Natural killer cell (primary cell): ENCODE measurements around the gene GRID1. TPM values are rescaled to one million over a fixed set of nuclear protein-coding genes. Genes with fewer than 3 reads are reported as not detected.

ENCODE experiments used
- ATAC-seq, 3 donors: fragments of 150-1000 bp in 2 of 3; fragments of 200-7000 bp in 1 of 3; cut with Tn5 transposase; 1 replicate in 1 of 3; 2 replicates in 2 of 3; pipeline ENCODE4 v1.10.0; 2021; ENCODE audit warnings: mild to moderate bottlenecking in 2 of 3, moderate library complexity in 2 of 3
- DNase-seq, 2 donors: peaks; one replicate each; pipeline versions ENCODE4 v3.0.0 to v3.0.0-alpha.2; 2013 to 2021; ENCODE audit warnings: mixed read lengths in 1 of 2
- H3K27ac ChIP-seq: one replicate; pipeline ENCODE4 v1.5.1; 2013; ENCODE audit warnings: mild to moderate bottlenecking, low read length
- H3K27me3 ChIP-seq: one replicate; pipeline ENCODE4 v1.6.1; 2013; ENCODE audit warnings: low read length; ENCODE audit not compliant: control insufficient read depth, insufficient read depth
- H3K36me3 ChIP-seq: one replicate; pipeline ENCODE4 v1.6.1; 2013; ENCODE audit warnings: low read length; ENCODE audit not compliant: control insufficient read depth, insufficient read depth
- H3K4me1 ChIP-seq: one replicate; pipeline ENCODE4 v1.6.1; 2013; ENCODE audit warnings: low read length; ENCODE audit not compliant: control insufficient read depth, insufficient read depth
- H3K4me3 ChIP-seq: one replicate; pipeline ENCODE4 v1.5.1; 2013; ENCODE audit warnings: low read length
- H3K9me3 ChIP-seq: one replicate; pipeline ENCODE4 v1.6.1; 2013; ENCODE audit warnings: low read length; ENCODE audit not compliant: control insufficient read depth, insufficient read depth
- H3K27ac Mint-ChIP-seq, 2 donors: one replicate each; pipeline ENCODE4 v1.8.0; 2022; ENCODE audit warnings: mild to moderate bottlenecking in 2 of 2, mixed read lengths in 2 of 2, moderate library complexity in 1 of 2
- H3K27me3 Mint-ChIP-seq, 2 donors: one replicate each; pipeline ENCODE4 v1.8.0; 2022; ENCODE audit warnings: low read depth in 2 of 2, mixed read lengths in 2 of 2
- H3K36me3 Mint-ChIP-seq: one replicate; pipeline ENCODE4 v1.8.0; 2022; ENCODE audit warnings: mixed read lengths
- H3K4me1 Mint-ChIP-seq, 2 donors: one replicate each; pipeline ENCODE4 v1.8.0; 2022; ENCODE audit warnings: mixed read lengths in 2 of 2
- H3K4me3 Mint-ChIP-seq: one replicate; pipeline ENCODE4 v1.8.0; 2022; ENCODE audit warnings: mild to moderate bottlenecking, moderate library complexity, mixed read lengths
- H3K9me3 Mint-ChIP-seq, 2 donors: one replicate each; pipeline ENCODE4 v1.8.0; 2022; ENCODE audit warnings: mixed read lengths in 2 of 2
- CTCF ChIP-seq: fragments of 200-600 bp; IDR thresholded peaks from one replicate; pipeline ENCODE4 v1.8.0; 2022; ENCODE audit warnings: antibody characterized with exemption
- WGBS: methylation state at CpG from one replicate; pipeline ENCODE4 v1.1.7; 2013; ENCODE audit warnings: missing lambda C conversion rate; ENCODE audit not compliant: insufficient coverage; 5-methylcytosine and 5-hydroxymethylcytosine counted together
- intact Hi-C: fragments of 100-400 bp; cut with micrococcal nuclease; formaldehyde crosslinking; loops from one replicate; pipeline ENCODE4 v1.14.2; 2022
- total RNA-seq, 4 donors: library from RNA; stranded (reverse); fragments of 120-200 nt in 1 of 4; gene quantifications; one replicate each; pipeline versions ENCODE4 v1.2.3 to v1.2.4, GENCODE V29; 2013 to 2022

The GRID1 gene
- total RNA-seq, 3 donors from 2014 or later (not counting 1 experiment from before 2014, with no cell fraction given): not detected

GRCh38 chr10:86254526-86255174 lies 111.9 kb downstream of the GRID1 start:
- no peaks in the 10 kb centered on the region for H3K27me3 ChIP-seq
- intact Hi-C loops: no loop called here
- H3K9me3 Mint-ChIP-seq: peaks cover 0 to 3% of the 10 kb centered on the region in 2 donors
- H3K4me3 ChIP-seq: no peak overlapping the region
- TF ChIP-seq CTCF: no peak
- no peak overlapping the region for H3K27ac ChIP-seq
- no peaks in the 10 kb centered on the region for H3K4me1 ChIP-seq
- no peaks in the 10 kb centered on the region for H3K36me3 ChIP-seq
- no peaks in the 10 kb centered on the region for H3K27me3 Mint-ChIP-seq
- H3K36me3 Mint-ChIP-seq: no peaks in the 10 kb centered on the region
- H3K4me1 Mint-ChIP-seq: no peaks in the 10 kb centered on the region
- 64% methylated on average over 6 of the region's 6 CpGs for WGBS
- ATAC-seq (no peak), DNase-seq (no peak)
- H3K9me3 ChIP-seq: no peaks in the 10 kb centered on the region
- no peak overlapping the region for H3K27ac Mint-ChIP-seq
- H3K4me3 Mint-ChIP-seq: no peak overlapping the region

GRCh38 chr10:86254081-86254480 lies 112.5 kb downstream of the GRID1 start:
- TF ChIP-seq CTCF: no peak
- intact Hi-C loops: no loop called here
- no peaks in the 10 kb centered on the region for H3K36me3 Mint-ChIP-seq
- no peaks in the 10 kb centered on the region for H3K4me1 Mint-ChIP-seq
- H3K9me3 Mint-ChIP-seq: peaks cover 0 to 3% of the 10 kb centered on the region in 2 donors
- no peak for DNase-seq
- H3K27me3 ChIP-seq: no peaks in the 10 kb centered on the region
- H3K27ac Mint-ChIP-seq: no peak overlapping the region
- H3K9me3 ChIP-seq: no peaks in the 10 kb centered on the region
- H3K27me3 Mint-ChIP-seq: no peaks in the 10 kb centered on the region
- H3K36me3 ChIP-seq: no peaks in the 10 kb centered on the region
- H3K4me3 Mint-ChIP-seq: no peak overlapping the region
- H3K4me1 ChIP-seq: no peaks in the 10 kb centered on the region
- H3K4me3 ChIP-seq: no peak overlapping the region
- no peak overlapping the region for H3K27ac ChIP-seq
- no peak for ATAC-seq

DNA sequence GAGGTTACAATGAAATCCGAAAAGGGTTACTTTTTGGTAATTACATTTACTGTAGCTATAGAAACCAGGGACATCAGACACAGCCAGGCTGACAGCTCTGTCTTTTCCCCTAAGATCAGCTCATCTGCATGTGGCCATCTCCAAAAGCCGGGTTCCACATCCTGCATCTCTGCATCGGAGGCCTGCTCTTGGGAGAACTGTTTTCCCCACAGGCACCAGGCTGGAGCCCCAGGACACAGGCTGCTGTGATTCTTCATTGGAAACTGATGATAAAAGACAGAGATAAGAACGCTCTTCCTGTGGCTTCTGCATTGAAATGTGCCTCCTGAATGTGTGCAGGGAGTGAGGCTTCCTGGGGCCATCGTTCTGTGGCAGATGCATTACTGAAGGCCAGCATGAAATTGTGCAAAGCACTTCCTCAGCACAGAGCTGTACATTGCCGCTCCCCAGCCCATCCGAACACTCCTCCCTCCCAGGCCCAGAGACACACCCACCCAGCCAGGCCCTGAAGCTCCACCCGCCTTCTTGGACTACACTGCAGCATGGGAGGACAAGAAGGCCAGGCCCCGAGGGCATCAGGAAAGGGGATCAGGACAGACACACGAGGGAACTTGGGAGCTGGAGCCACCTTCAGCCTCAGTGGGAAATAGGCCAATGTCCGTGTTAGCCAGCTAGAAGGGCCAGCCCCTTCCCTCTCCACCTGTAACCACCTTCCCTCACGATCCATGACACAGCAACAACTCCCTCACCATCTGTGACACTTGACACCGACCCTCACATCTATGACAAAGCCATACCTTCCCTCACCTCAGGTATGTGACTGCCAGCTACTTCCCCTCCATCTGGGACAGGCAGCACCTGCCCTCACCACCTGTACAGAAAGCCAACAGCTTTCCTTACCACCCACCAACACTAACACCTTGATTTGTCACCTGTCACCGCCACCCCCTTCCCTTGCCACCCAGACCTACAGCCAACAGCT lies 113.2 kb downstream of the GRID1 start:
- Histone ChIP-seq H3K4me3 (no peak overlapping the region), H3K4me1 (no peaks in the 10 kb centered on the region), H3K27ac (no peak overlapping the region), H3K9me3 (no peaks in the 10 kb centered on the region), H3K27me3 (no peaks in the 10 kb centered on the region), H3K36me3 (no peaks in the 10 kb centered on the region)
- no peaks in the 10 kb centered on the region for H3K4me1 Mint-ChIP-seq
- no peak for ATAC-seq
- intact Hi-C loops: no loop called here
- TF ChIP-seq CTCF: no peak
- WGBS: 72% methylated on average over 14 of the region's 14 CpGs
- no peaks in the 10 kb centered on the region for H3K27me3 Mint-ChIP-seq
- no peak overlapping the region for H3K27ac Mint-ChIP-seq
- H3K4me3 Mint-ChIP-seq: no peak overlapping the region
- no peaks in the 10 kb centered on the region for H3K36me3 Mint-ChIP-seq
- H3K9me3 Mint-ChIP-seq: peaks cover 0 to 3% of the 10 kb centered on the region in 2 donors
- DNase-seq: no peak
